ENCODE data around the gene CCDC174.

DNA sequence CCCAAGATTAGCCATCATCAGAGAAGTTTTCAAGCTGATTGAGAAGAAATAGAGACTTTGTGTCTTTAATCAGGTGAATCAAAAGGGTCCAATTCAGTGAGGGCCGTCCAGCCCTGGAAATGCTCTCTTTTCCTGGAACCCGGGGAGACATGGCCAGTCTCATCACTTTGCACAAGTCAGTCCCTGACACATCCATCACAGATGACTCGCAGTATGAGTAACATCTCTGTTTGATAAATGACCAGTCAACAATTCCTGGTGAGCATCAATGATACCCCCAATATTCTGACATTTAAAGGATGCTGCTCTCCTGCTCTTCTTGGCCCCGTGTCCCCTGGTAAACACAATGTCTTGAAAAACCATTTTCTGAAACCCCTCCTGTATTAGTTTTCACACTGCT, 50.1 kb downstream of the CCDC174 start:
- TF ChIP-seq, protein P1, sequence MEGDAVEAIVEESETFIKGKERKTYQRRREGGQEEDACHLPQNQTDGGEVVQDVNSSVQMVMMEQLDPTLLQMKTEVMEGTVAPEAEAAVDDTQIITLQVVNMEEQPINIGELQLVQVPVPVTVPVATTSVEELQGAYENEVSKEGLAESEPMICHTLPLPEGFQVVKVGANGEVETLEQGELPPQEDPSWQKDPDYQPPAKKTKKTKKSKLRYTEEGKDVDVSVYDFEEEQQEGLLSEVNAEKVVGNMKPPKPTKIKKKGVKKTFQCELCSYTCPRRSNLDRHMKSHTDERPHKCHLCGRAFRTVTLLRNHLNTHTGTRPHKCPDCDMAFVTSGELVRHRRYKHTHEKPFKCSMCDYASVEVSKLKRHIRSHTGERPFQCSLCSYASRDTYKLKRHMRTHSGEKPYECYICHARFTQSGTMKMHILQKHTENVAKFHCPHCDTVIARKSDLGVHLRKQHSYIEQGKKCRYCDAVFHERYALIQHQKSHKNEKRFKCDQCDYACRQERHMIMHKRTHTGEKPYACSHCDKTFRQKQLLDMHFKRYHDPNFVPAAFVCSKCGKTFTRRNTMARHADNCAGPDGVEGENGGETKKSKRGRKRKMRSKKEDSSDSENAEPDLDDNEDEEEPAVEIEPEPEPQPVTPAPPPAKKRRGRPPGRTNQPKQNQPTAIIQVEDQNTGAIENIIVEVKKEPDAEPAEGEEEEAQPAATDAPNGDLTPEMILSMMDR (conservative IDR thresholded peaks at IDR 0.05; ENCODE audit: low read length) = no peak
- TF ChIP-seq EZH2phosphoT487 (IDR thresholded peaks at IDR 0.05; ENCODE audit: borderline replicate concordance) = no peak

All from Loucy (cell line).